RWPE1 (cell line): ENCODE measurements around the gene CWC27.
"Not testable (repeated sequence)": the region's sequence is repeated elsewhere in the genome, so short reads cannot be mapped to it uniquely, and the experiment has no call there.

ENCODE experiments used
- CTCF ChIA-PET: fragments of 350-600 bp; sonication (Branson Sonifier 250); formaldehyde crosslinking; extraction: SDS; loops from one replicate; lab custom pipeline; 2021; lab: Yijun Ruan, JAX
- POLR2A ChIA-PET: fragments of 400-600 bp; formaldehyde crosslinking; extraction: SDS; loops from one replicate; lab custom pipeline; 2020; ENCODE audit warnings: antibody characterized with exemption; ENCODE audit not compliant: low non-redundant PET; lab: Yijun Ruan, JAX
- DNase-seq: peaks from one replicate; pipeline ENCODE4 v3.0.0; 2012; ENCODE audit warnings: low spot score
- H3K27ac ChIP-seq: fragments of 450-650 bp; 2 replicates; pipeline ENCODE4 v1.5.1; 2017
- TF ChIP-seq, protein P1 (sequence below): fragments of 450-650 bp; conservative IDR thresholded peaks from 2 replicates; pipeline ENCODE4 v1.5.1; 2017; ENCODE audit warnings: low read depth, mild to moderate bottlenecking

The CWC27 gene

DNA sequence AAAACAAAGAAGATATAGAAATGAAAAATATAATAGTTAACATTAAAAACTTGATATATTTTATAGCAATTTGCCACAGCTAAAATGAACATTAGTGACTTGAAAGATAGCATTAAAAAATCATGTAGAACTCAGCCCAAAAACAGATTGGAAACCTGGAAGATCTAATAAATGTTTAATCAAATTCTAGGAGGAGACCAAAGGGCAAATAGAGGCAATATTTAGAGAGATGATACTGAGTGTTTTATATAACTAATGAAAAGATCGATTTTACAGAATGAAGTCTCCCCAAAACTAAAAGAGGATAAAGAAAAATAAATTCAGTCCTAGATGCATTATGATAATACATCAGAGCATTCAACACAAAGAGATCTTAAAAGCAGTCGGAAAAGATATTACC lies 127.0 kb downstream of the CWC27 start:
- CTCF ChIA-PET: no interaction called here
- no peak for DNase-seq
- POLR2A ChIA-PET: no interaction called here
- TF ChIP-seq, protein P1, sequence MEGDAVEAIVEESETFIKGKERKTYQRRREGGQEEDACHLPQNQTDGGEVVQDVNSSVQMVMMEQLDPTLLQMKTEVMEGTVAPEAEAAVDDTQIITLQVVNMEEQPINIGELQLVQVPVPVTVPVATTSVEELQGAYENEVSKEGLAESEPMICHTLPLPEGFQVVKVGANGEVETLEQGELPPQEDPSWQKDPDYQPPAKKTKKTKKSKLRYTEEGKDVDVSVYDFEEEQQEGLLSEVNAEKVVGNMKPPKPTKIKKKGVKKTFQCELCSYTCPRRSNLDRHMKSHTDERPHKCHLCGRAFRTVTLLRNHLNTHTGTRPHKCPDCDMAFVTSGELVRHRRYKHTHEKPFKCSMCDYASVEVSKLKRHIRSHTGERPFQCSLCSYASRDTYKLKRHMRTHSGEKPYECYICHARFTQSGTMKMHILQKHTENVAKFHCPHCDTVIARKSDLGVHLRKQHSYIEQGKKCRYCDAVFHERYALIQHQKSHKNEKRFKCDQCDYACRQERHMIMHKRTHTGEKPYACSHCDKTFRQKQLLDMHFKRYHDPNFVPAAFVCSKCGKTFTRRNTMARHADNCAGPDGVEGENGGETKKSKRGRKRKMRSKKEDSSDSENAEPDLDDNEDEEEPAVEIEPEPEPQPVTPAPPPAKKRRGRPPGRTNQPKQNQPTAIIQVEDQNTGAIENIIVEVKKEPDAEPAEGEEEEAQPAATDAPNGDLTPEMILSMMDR: no peak
- no peak overlapping the region for H3K27ac ChIP-seq

DNA sequence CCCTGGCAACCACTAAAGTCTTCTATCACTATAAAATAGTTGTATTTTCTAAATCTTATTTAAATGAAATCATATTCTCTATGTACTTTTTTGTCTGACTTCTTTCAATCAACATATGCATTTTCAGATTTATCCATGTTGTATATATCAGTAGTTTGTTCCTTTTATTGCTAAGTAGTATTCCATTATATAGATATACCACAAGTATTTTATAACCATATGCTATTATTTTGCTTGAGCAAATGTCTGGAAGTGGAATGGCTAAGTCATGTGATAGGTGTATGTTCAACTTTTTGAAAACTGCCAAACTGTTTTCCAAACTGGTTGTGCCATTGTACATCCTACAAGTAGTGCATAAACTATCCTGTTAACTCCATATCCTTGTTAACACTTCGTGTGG lies 131.1 kb downstream of the CWC27 start:
- ChIA-PET CTCF (no interaction called here), POLR2A (no interaction called here)
- DNase-seq: no peak
- TF ChIP-seq, protein P1: no peak
- H3K27ac ChIP-seq: no peak overlapping the region

DNA sequence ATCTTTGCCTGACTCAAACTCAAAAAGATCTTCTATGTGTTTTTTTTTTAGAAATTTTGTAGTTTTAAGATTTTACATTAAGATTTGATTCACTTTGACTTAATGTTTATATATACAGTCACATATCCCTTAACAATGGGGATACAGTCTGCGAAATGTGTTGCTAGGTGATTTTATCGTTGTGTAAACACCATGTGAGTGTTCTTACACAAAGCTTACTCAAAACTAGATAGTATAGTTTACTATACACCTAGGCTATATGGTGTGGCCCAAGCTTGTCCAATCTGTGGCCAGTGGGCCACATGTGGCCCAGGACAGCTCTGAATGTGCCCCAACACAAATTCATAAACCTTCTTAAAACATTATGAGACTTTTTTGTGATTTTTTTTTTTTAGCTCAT lies 131.9 kb downstream of the CWC27 start:
- POLR2A ChIA-PET: no interaction called here
- DNase-seq: no peak

DNA sequence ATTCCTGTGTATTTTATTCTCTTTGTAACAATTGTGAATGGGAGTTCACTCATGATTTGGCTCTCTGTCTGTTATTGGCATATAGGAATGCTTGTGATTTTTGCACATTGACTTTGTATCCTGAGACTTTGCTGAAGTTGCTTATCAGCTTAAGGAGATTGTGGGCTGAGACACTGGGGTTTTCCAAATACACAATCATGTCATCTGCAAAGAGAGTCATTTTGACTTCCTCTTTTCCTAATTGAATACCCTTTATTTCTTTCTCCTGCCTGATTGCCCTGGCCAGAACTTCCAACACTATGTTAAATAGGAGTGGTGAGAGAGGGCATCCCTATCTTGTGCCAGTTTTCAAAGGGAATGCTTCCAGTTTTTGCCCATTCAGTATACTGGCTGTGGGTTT lies 138.7 kb downstream of the CWC27 start:
- DNase-seq, H3K27ac ChIP-seq, POLR2A ChIA-PET: not testable (repeated sequence)
- CTCF ChIA-PET: interaction anchor here (0.6 kb wide), 2 partner anchors 168 to 425 kb away, joined by 3 to 4 read pairs; no protein-coding TSS in a partner anchor

More for the DNA sequence above, 131.9 kb downstream of the CWC27 start:
- TF ChIP-seq, protein P1: no peak
- H3K27ac ChIP-seq: no peak overlapping the region
- CTCF ChIA-PET: interaction anchor here (0.5 to 0.7 kb wide), 2 partner anchors 101 to 751 kb away, joined by 3 read pairs; no protein-coding TSS in a partner anchor

GRCh38 chr5:64914396-64914795 lies 145.7 kb downstream of the CWC27 start:
- no peak overlapping the region for H3K27ac ChIP-seq
- CTCF ChIA-PET: interaction anchor here (0.6 kb wide), 1 partner anchor 27 kb away, joined by 3 read pairs; no protein-coding TSS in a partner anchor
- TF ChIP-seq, protein P1: no peak
- no peak for DNase-seq
- POLR2A ChIA-PET: no interaction called here

DNA sequence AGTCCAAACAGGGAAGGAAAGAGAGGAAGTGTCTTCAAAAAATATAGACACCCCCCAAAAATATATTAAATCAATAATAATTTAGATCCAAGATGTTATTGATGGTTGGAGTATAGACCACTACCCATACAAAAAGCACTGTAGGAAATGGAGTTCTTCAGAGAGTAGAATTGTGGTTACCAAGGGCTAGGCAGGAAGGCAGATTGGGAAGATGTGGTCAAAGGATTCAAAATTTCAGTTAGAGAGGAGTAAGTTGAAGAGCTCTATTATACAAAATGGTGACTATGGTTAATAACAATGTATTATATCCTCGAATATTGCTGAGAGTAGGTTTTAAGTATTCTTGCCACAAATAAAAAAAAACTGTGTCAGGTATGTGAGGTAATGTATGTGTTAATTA lies 149.4 kb downstream of the CWC27 start:
- POLR2A ChIA-PET: interaction anchor here (0.6 kb wide), 1 partner anchor 396 kb away, joined by 3 read pairs; no protein-coding TSS in a partner anchor
- DNase-seq: no peak
- CTCF ChIA-PET: interaction anchor here (0.7 kb wide), 1 partner anchor 699 kb away, joined by 4 read pairs; no protein-coding TSS in a partner anchor
- H3K27ac ChIP-seq: no peak overlapping the region
- TF ChIP-seq, protein P1: no peak

DNA sequence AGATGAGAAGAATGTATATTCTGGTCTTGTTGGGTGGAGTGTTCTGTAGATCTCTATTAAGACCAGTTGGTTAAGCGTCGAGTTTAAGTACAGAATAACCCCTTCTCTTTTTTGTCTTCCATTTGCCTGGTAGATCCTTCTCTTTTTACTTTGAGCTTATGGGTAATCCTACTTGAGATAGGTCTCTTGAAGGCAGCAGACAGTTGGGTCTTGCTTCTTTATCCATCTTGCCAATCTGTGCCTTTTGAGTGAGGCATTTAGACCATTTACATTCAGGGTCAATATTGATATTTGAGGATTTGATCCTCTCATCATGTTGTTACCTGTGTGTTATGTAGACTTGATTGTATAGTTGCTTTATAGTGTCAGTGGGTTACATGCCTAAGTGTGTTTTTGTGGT lies 152.7 kb downstream of the CWC27 start:
- TF ChIP-seq, protein P1: no peak
- POLR2A ChIA-PET: no interaction called here
- CTCF ChIA-PET: no interaction called here
- no peak overlapping the region for H3K27ac ChIP-seq
- DNase-seq: no peak
